Fibroblast of upper back skin (primary cell): Measurements from ENCODE around the gene MTX3.
A peak's percentile ranks its signal among the peaks of the same experiment; 100 is the strongest.

ENCODE experiments used
- DNase-seq: peaks from one replicate; pipeline ENCODE4 v3.0.0-alpha.2; 2013

Gene MTX3

DNA sequence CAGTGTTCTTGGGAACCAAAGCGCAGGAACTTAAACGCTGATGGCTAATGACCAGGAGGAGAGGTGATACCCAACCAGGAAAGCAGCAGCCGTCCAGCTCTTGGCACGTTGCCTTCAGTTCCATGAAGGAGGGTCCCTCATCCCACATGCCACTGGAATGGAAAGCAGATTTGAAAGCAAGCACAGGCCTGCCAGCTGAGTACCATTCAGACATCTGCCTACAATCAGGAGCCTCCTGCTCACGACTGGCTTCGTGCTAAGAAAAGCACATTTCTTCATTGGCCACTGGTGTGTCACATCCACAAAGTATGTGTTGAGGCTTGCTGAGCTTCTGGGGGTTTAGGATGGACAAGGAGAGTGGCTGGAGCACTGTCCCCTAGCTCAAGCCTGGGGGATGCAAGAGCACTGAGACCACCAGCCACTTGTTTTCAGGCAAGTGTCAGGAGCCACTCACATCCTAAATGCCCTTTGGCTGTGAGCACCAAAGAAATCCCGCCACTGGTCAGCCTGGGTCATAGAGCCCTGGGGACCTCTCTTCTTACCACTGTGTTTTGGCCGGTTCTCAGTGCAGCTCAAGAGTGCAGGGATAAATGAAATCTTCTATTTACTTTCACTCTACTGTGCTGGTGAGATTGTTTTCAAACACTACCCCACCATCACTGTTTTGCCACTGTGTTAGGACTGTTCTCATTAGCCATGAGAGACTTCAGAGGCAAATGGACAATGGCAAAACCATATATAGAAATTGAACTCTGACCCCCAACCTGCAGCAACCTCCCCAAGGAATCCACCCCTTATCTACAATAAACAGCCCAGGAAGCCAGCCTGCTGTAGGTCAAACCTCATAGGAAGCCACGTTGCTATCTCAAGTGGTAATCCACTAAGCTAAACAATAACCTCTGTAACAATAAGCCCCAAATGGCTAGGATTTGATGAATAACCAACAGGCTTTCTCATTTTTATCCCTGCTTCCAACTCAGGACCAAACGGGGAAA is 58.3 kb downstream of the MTX3 start:
- DNase-seq: peak; percentile 38

DNA sequence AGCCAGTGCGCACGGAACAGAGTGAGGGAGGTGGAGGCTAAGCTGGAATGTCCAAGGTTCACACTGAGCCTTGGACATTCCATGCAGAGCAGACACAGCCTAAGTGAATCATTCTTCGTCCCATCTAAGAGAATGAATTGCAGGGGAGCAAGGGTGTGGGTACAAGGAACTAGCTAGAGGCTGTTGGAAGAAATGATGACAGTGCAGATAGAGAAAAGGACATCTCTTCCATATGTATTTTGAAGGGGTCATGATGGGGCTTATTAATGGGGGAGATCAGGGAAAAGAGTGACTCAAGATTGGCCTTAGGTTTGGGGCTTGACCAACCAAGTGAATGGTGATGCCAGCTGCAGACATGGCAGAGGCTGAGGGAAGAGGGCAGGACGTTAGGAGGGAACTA is 59.2 kb downstream of the MTX3 start:
- no peak for DNase-seq

DNA sequence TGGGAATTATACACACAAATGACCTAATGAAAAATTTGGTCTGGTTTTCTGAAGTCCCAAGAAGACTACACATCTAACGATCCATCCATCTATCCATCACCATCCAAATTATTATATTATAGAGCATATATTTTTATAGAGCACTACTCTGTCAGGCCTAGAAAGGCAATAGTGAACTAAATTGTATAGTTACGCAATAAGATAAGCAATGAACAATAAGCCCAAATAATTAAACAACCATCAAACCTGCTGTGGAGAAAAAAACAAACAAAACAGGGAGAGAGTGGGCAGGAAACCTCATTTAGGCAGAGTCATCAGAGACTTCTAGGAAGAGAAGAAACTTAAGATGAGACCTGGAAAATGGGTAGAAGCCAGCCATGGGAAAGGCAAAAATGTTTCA is 59.7 kb downstream of the MTX3 start:
- no peak for DNase-seq

GRCh38 chr5:79929095-79929494 is 62.0 kb downstream of the MTX3 start:
- no peak for DNase-seq
